Ishikawa (cell line): ENCODE measurements around the gene ABRACL.
A peak's percentile ranks its signal among the peaks of the same experiment; 100 is the strongest.

Experiments used
- CEBPB ChIP-seq: IDR thresholded peaks from 2 replicates; pipeline ENCODE4 v1.6.1; 2012
- CREB1 ChIP-seq: IDR thresholded peaks from 2 replicates; pipeline ENCODE4 v1.6.1; 2012; ENCODE audit warnings: low read depth
- EGR1 ChIP-seq: IDR thresholded peaks from 2 replicates; pipeline ENCODE4 v1.6.1; 2012
- EP300 ChIP-seq: IDR thresholded peaks from 2 replicates; pipeline ENCODE4 v1.6.1; 2012; ENCODE audit warnings: borderline replicate concordance
- FOXM1 ChIP-seq: IDR thresholded peaks from 2 replicates; pipeline ENCODE4 v1.6.1; 2012; ENCODE audit warnings: low read depth, borderline replicate concordance
- NFIC ChIP-seq: IDR thresholded peaks from 2 replicates; pipeline ENCODE4 v1.6.1; 2012
- RAD21 ChIP-seq: IDR thresholded peaks from 2 replicates; pipeline ENCODE4 v1.6.1; 2012; ENCODE audit warnings: low read depth
- TAF1 ChIP-seq: IDR thresholded peaks from 2 replicates; pipeline ENCODE4 v1.6.1; 2012; ENCODE audit warnings: low read depth, mild to moderate bottlenecking
- TCF12 ChIP-seq: IDR thresholded peaks from 2 replicates; pipeline ENCODE4 v1.6.1; 2012; ENCODE audit warnings: low read depth
- TEAD4 ChIP-seq: IDR thresholded peaks from 2 replicates; pipeline ENCODE4 v1.6.1; 2012
- YY1 ChIP-seq: IDR thresholded peaks from 2 replicates; pipeline ENCODE4 v1.6.1; 2012; ENCODE audit warnings: low read depth
- ZBTB7A ChIP-seq: IDR thresholded peaks from 2 replicates; pipeline ENCODE4 v1.6.1; 2012; ENCODE audit warnings: low read depth
- TF ChIP-seq, protein P1 (sequence below): IDR thresholded peaks from 2 replicates; pipeline ENCODE4 v1.6.1; 2012; ENCODE audit warnings: low read depth, mild to moderate bottlenecking
- TF ChIP-seq, protein P2 (sequence below): IDR thresholded peaks from 2 replicates; pipeline ENCODE4 v1.6.1; 2012
- TF ChIP-seq, protein P3 (sequence below): IDR thresholded peaks from 2 replicates; pipeline ENCODE4 v1.6.1; 2012

The ABRACL gene

DNA sequence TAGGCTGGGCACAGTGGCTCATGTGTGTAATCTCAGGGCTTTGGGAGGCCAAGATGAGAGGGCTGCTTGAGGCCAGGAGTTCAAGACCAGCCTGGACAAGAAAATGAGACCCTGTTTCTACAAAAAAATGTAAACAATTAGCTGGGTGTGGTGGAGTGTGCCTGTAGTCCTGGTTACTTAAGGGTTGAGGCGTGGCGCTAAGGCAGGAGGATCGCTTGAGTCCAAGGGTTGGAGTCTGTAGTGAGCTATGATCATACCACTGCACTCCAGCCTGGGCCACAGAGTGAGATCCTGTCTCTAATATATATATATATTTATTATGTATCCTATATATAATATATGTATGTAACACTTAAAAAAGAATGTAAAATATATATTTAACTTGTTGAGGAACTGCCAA, 7.9 kb upstream of the ABRACL start:
- no peak for TF ChIP-seq TCF12
- TF ChIP-seq, protein P1, sequence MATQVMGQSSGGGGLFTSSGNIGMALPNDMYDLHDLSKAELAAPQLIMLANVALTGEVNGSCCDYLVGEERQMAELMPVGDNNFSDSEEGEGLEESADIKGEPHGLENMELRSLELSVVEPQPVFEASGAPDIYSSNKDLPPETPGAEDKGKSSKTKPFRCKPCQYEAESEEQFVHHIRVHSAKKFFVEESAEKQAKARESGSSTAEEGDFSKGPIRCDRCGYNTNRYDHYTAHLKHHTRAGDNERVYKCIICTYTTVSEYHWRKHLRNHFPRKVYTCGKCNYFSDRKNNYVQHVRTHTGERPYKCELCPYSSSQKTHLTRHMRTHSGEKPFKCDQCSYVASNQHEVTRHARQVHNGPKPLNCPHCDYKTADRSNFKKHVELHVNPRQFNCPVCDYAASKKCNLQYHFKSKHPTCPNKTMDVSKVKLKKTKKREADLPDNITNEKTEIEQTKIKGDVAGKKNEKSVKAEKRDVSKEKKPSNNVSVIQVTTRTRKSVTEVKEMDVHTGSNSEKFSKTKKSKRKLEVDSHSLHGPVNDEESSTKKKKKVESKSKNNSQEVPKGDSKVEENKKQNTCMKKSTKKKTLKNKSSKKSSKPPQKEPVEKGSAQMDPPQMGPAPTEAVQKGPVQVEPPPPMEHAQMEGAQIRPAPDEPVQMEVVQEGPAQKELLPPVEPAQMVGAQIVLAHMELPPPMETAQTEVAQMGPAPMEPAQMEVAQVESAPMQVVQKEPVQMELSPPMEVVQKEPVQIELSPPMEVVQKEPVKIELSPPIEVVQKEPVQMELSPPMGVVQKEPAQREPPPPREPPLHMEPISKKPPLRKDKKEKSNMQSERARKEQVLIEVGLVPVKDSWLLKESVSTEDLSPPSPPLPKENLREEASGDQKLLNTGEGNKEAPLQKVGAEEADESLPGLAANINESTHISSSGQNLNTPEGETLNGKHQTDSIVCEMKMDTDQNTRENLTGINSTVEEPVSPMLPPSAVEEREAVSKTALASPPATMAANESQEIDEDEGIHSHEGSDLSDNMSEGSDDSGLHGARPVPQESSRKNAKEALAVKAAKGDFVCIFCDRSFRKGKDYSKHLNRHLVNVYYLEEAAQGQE: no peak
- TF ChIP-seq EP300: no peak
- TF ChIP-seq TAF1: no peak
- no peak for TF ChIP-seq TEAD4
- TF ChIP-seq FOXM1: no peak
- TF ChIP-seq RAD21: no peak
- no peak for TF ChIP-seq ZBTB7A
- TF ChIP-seq, protein P2, sequence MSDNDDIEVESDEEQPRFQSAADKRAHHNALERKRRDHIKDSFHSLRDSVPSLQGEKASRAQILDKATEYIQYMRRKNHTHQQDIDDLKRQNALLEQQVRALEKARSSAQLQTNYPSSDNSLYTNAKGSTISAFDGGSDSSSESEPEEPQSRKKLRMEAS: no peak
- TF ChIP-seq, protein P3, sequence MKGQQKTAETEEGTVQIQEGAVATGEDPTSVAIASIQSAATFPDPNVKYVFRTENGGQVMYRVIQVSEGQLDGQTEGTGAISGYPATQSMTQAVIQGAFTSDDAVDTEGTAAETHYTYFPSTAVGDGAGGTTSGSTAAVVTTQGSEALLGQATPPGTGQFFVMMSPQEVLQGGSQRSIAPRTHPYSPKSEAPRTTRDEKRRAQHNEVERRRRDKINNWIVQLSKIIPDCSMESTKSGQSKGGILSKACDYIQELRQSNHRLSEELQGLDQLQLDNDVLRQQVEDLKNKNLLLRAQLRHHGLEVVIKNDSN: no peak
- no peak for TF ChIP-seq CEBPB
- TF ChIP-seq NFIC: no peak

DNA sequence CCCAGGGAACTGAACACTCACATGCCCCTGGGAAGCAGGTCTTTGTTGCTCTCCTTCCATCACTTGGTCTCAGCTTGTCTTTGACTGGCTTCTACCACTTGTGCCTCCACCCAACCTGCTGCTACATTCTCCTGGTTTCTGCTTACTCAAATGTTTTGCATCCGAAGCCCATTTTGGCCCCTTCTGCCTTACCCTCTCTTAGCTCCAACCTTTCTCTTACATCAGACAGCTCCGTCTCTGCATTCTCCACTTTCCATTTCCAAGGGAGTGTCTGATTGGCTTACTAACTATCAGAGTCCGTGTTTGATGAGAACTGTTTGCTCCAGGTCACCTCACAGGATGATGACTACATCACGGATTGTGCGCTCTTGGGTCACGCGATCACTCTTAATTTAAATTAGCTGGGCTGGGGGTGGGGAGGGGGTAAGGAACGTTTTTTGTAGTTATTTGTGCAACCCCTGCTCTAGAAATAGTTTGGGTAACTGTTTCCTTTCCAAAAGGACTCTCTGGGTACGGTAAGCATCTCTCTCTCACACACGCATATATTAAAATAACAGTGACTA, 844 bp upstream of the ABRACL start:
- TF ChIP-seq, protein P3: no peak
- TF ChIP-seq, protein P1: no peak
- TF ChIP-seq TAF1: no peak
- TF ChIP-seq YY1: no peak
- TF ChIP-seq TCF12: no peak
- TF ChIP-seq CEBPB: no peak
- TF ChIP-seq ZBTB7A: no peak
- no peak for TF ChIP-seq EGR1
- no peak for TF ChIP-seq FOXM1
- no peak for TF ChIP-seq CREB1
- TF ChIP-seq EP300: no peak
- TF ChIP-seq, protein P2: no peak

DNA sequence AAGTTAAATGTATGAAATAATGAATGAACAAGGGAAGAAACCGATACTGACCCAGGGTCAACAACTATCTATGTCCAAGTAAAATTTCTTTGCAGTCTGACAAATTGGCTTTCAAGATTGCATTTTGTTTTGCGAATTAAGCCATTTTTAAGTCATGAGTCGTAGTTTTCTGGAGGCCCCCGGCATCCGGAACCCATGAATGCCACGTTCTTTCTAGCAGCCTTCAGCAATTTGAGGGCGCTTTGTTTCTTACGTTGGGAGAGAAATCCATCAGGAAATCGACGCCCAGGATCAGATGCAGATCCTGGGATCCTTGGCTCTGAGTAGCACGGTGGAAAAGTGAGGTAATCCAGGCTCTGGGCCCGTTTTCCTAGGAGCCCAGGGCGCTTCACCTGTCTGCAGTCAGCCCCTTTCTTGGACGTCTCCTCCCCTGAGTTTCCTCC, 309 bp upstream of the ABRACL start:
- TF ChIP-seq ZBTB7A (0 out of 2 replicates have a peak, but pooled peaks have one; percentile 9), NFIC (no peak)

DNA sequence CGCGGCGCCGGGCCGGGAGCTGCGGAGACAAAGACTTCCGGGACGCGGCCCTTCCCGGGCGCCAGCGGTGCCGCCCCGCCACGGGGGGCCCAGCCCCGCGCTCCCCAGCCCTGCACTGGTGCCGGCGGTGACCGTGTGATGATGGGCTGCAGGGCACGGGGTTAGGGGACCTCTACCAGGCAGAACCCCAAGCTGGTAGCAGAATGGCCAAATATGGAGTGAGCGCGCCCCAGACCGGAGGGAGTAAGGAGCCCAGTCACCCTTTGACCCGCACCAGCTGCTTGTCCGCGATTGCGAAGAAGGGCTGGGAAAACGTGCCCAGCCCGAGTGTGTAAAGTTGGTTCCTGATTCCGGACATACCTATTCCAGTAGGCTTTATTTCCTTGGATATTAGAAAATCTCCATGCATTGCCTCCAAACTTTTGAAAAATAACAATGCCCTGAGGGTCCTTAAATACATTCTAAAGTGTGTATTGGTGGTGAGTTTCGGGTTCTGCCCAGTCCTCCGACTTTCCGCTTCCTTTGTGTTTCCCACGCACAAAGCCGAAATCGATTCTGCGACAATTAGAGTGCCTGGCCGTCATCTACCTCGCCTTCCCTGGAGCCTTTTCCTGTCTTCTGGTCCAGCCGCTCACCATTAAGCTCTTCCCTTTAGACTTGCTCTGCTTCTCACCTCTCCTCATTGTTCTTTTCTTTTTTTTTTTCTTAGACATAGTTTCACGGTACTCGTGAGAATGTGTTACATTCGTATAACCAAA, 1.1 kb downstream of the ABRACL start:
- peak; percentile 18; the same call in 1 of the 2 replicates for TF ChIP-seq CEBPB
- TF ChIP-seq, protein P2: 0 out of 2 replicates have a peak, but pooled peaks have one; percentile 13
- no peak for TF ChIP-seq TAF1
- no peak for TF ChIP-seq EP300

DNA sequence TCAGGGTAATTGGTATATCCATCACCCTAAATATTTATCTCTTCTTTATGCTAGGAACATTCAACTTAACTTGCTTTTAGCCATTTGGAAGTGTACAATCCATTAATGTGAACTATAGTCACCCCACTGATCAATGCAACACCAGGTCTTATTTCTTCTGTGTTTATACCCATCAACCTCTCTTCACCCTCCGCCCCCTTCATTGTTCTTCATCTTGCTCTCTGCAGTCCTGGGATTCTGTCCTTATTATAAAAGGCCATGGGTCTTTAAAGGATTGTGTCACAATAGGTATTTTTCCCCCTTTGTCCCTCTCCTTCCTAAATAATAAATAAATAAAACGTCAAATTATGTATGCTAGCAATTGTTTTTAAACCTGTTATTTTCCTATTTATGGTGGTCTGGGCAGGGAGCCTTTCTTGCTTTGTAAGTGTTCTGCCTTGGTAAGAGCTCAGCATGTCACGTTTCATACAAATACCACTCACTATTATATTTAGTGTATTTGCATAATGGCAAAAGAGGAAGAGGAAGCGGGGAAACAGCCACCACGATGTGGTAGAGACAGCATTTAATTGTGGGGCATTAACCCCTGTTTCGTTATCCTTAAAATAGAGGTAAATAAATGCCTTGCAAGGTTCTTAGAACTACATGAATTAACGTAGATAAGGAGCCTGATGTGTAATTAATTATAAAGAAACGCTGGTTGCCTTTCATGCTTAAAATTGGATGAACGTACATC, 1.9 kb downstream of the ABRACL start:
- TF ChIP-seq TAF1: no peak
- TF ChIP-seq YY1: no peak

DNA sequence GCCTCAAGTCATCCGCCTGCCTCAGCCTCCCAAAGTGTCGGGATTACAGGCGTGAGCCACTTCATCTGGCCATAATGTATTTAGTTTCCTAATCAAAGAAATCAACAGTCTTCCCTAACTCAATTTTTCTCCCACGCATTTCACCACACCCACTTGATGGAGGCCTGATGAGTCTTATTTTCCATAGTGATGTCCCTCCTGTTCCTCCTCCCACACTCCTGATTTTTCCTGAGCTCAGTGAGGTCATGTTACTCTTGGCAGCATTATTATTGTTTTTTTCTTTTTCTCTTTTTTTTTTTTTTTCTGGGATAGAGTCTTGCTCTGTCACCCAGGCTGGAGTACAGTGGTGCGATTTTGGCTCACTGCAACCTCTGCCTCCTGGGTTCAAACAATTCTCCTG, 8.9 kb downstream of the ABRACL start:
- TF ChIP-seq ZBTB7A: no peak
- no peak for TF ChIP-seq RAD21
- TF ChIP-seq TEAD4: no peak
